MCF 10A (cell line): ENCODE data around the gene ROBO3. TPM values are rescaled to one million over a fixed set of nuclear protein-coding genes. Genes with fewer than 3 reads are reported as not detected.

Experiments used
- BruUV-seq: library from RNA; stranded (reverse); fragments of 400-500 nt; replicated peaks from 2 replicates; lab custom pipeline; 2021; lab: Mats Ljungman, UMichigan
- CTCF ChIA-PET: fragments of 300-600 bp; sonication (Branson Sonifier 250); formaldehyde crosslinking; extraction: SDS; loops from one replicate; lab custom pipeline; 2021; ENCODE audit warnings: antibody characterized with exemption, inconsistent platforms; lab: Yijun Ruan, JAX
- POLR2A ChIA-PET: fragments of 300-600, 350-650 bp; sonication (Branson Sonifier 250); formaldehyde crosslinking; extraction: SDS; loops from one replicate; lab custom pipeline; 2020; ENCODE audit warnings: antibody characterized with exemption, inconsistent platforms; lab: Yijun Ruan, JAX
- DNase-seq: peaks from one replicate; pipeline ENCODE4 v3.0.0-alpha.2; 2018; ENCODE audit not compliant: unreplicated experiment
- H3K27ac Mint-ChIP-seq: one replicate; pipeline ENCODE4 v1.8.0; 2022; ENCODE audit warnings: mild to moderate bottlenecking, low read depth, mixed read lengths; ENCODE audit not compliant: unreplicated experiment
- H3K27me3 Mint-ChIP-seq: one replicate; pipeline ENCODE4 v1.8.0; 2022; ENCODE audit warnings: mixed read lengths; ENCODE audit not compliant: insufficient read depth, unreplicated experiment
- H3K36me3 Mint-ChIP-seq: one replicate; pipeline ENCODE4 v1.8.0; 2022; ENCODE audit warnings: mild to moderate bottlenecking, moderate library complexity, mixed read lengths; ENCODE audit not compliant: insufficient read depth, unreplicated experiment
- H3K4me1 Mint-ChIP-seq: one replicate; pipeline ENCODE4 v1.8.0; 2022; ENCODE audit warnings: mixed read lengths; ENCODE audit not compliant: insufficient read depth, unreplicated experiment
- H3K4me3 Mint-ChIP-seq: one replicate; pipeline ENCODE4 v1.8.0; 2022; ENCODE audit warnings: mild to moderate bottlenecking, moderate library complexity, mixed read lengths; ENCODE audit not compliant: unreplicated experiment
- H3K9me3 Mint-ChIP-seq: one replicate; pipeline ENCODE4 v1.8.0; 2022; ENCODE audit warnings: mixed read lengths; ENCODE audit not compliant: unreplicated experiment
- CTCF ChIP-seq: fragments of 200-600 bp; IDR thresholded peaks from one replicate; pipeline ENCODE4 v1.8.0; 2022; ENCODE audit warnings: antibody characterized with exemption, mild to moderate bottlenecking; ENCODE audit not compliant: unreplicated experiment
- intact Hi-C: fragments of 100-400 bp; cut with micrococcal nuclease; formaldehyde crosslinking; loops from 2 replicates; pipeline ENCODE4 v1.14.1; 2022
- total RNA-seq: library from RNA; stranded (reverse); gene quantifications from 2 replicates; pipeline ENCODE4 v1.2.3, GENCODE V29; 2022

ROBO3 gene
- total RNA-seq, 1 experiment from 2014 or later: 117 TPM

- TF ChIP-seq CTCF: no peak
These were observed 54.7 kb downstream of the ROBO3 start for GRCh38 chr11:124919898-124920297.

GRCh38 chr11:124920356-124920755, 55.1 kb downstream of the ROBO3 start:
- POLR2A ChIA-PET: no interaction called here
- DNase-seq: no peak
- H3K27me3 Mint-ChIP-seq: no peaks in the 10 kb centered on the region
- no peak overlapping the region for H3K4me3 Mint-ChIP-seq
- BruUV-seq: no TSS peak
- no peaks in the 10 kb centered on the region for H3K36me3 Mint-ChIP-seq
- TF ChIP-seq CTCF: no peak
- CTCF ChIA-PET: interaction anchor here (0.6 kb wide), 2 partner anchors 14 to 49 kb away, joined by 3 to 5 read pairs; no protein-coding TSS in a partner anchor
- H3K4me1 Mint-ChIP-seq: no peaks in the 10 kb centered on the region
- intact Hi-C loops: no loop called here
- no peaks in the 10 kb centered on the region for H3K9me3 Mint-ChIP-seq
- H3K27ac Mint-ChIP-seq: no peak overlapping the region

More at GRCh38 chr11:124919898-124920297, 54.7 kb downstream of the ROBO3 start:
- no peak for DNase-seq
- intact Hi-C loops: no loop called here
- ChIA-PET CTCF (no interaction called here), POLR2A (interaction anchor here (1.1 kb wide), 1 partner anchor 22 kb away, joined by 3 read pairs; no protein-coding TSS in a partner anchor)
- no peaks in the 10 kb centered on the region for H3K4me1 Mint-ChIP-seq
- H3K4me3 Mint-ChIP-seq: no peak overlapping the region
- no peak overlapping the region for H3K27ac Mint-ChIP-seq
- H3K27me3 Mint-ChIP-seq: no peaks in the 10 kb centered on the region
- BruUV-seq: no TSS peak
- no peaks in the 10 kb centered on the region for H3K36me3 Mint-ChIP-seq
- H3K9me3 Mint-ChIP-seq: no peaks in the 10 kb centered on the region

- ChIA-PET CTCF (interaction anchor here (0.6 kb wide), 2 partner anchors 14 to 50 kb away, joined by 3 to 5 read pairs; no protein-coding TSS in a partner anchor), POLR2A (no interaction called here)
- Mint-ChIP-seq H3K9me3 (no peaks in the 10 kb centered on the region), H3K27me3 (no peaks in the 10 kb centered on the region), H3K4me3 (no peak overlapping the region), H3K4me1 (no peaks in the 10 kb centered on the region), H3K27ac (no peak overlapping the region), H3K36me3 (no peaks in the 10 kb centered on the region)
- no peak for DNase-seq
- intact Hi-C loops: no loop called here
- TF ChIP-seq CTCF: no peak
- no TSS peak for BruUV-seq
These were observed 55.8 kb downstream of the ROBO3 start for GRCh38 chr11:124920870-124921609.

GRCh38 chr11:124922831-124923230, 57.6 kb downstream of the ROBO3 start:
- ChIA-PET CTCF (no interaction called here), POLR2A (interaction anchor here (0.6 kb wide), 1 partner anchor 658 kb away, joined by 3 read pairs; no protein-coding TSS in a partner anchor)
- H3K9me3 Mint-ChIP-seq: no peaks in the 10 kb centered on the region
- DNase-seq: no peak
- intact Hi-C loops: no loop called here
- H3K4me1 Mint-ChIP-seq: no peaks in the 10 kb centered on the region
- no peak overlapping the region for H3K4me3 Mint-ChIP-seq
- no peaks in the 10 kb centered on the region for H3K36me3 Mint-ChIP-seq
- BruUV-seq: no TSS peak
- H3K27me3 Mint-ChIP-seq: no peaks in the 10 kb centered on the region
- no peak overlapping the region for H3K27ac Mint-ChIP-seq
- no peak for TF ChIP-seq CTCF
